ENCODE data around the gene PDS5B.
A peak's percentile ranks its signal among the peaks of the same experiment; 100 is the strongest.

The PDS5B gene

GRCh38 chr13:32588736-32589135, 2.5 kb downstream of the PDS5B start:
- no peak for DNase-seq (ENCODE audit: low spot score)

DNA sequence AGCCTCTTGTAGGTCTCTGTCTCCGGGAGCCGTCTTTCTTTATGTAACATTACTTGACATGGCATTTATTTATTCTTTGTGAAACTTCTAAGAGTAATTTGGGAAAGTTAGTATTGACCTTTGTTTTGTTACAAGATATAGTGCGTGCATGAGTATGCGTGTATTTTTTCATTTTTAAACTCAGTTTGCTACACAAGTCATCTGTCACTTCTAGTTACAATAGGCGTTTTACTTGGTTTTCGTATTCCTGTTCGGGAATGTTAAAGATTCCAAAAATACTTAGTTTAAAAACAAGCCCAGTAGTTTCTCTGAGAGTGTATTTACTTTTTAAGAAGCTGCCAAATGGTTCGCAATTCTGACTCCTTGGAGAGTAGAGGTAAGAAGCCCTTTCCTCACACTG, 3.2 kb downstream of the PDS5B start:
- DNase-seq (ENCODE audit: low spot score): no peak

DNA sequence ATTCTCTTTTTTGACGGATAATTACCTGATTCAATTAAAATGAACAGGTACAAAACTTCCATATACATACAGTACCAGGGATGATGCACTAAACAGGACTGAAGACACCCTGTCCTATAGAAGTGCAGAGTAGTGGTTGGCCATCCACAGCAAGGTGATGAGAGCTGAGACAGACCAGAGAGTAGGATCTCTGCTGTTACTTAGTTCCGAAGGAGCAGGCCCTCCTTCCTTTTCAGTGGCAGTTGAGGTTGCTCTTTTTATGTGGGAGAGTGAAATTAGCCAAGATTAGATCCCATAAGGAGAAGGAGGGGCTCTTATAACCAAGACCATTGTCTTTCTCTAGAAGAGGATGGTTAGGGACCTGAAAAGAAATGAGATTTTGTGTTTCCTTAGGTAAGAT, 4.0 kb downstream of the PDS5B start:
- DNase-seq (ENCODE audit: low spot score): no peak

GRCh38 chr13:32592082-32592481, 5.8 kb downstream of the PDS5B start:
- no peak for DNase-seq (ENCODE audit: low spot score)

DNA sequence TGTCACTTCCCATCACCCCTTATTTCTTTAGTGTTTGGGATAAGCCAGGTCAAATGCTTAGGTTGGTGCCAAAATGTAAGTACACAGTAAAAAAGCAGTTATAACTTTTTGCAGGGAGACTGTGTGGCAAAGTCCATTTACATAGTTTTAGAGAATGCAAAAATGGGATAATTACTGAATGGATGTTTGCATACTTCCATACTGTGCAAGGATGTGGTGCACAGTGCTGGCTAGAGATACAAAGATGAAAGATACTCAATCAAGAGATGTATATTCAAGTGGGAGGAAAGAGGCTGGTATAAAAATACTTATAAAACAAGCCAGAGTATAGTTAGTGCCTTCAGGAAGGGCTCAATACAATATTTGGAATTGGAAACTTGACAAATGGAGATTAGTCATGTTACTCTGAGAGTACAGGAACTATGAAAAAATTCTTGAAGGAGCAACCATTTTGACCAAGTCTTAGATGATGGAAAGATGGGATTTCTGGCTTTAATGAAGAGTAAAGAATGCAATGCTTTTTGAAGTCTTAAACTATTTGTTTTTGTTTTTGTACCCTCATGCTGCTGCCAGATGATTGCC, 8.0 kb downstream of the PDS5B start:
- no peak for DNase-seq (ENCODE audit: low spot score)

DNA sequence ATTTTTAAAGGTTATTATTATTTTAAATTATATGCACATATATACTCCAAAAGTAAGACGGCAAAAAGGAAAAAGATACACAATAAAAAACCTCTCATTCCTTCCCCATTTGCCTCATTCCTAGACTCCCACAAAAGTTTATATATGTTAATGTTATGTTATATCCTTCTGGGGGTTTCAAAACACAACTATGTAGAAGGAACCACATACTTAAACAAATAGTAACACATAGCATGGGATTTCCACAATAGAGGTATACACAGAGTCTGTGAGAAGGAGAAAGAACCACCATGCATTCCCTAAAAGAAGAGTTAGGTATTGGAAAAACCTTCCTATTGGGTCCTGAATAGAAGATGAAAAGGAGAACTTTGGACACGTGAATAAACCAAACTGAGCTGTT, 9.1 kb downstream of the PDS5B start:
- no peak for DNase-seq (ENCODE audit: low spot score)

GRCh38 chr13:32600890-32601289, 14.6 kb downstream of the PDS5B start:
- DNase-seq (ENCODE audit: low spot score): no peak

GRCh38 chr13:32609428-32609827, 23.2 kb downstream of the PDS5B start:
- DNase-seq (ENCODE audit: low spot score): no peak

DNA sequence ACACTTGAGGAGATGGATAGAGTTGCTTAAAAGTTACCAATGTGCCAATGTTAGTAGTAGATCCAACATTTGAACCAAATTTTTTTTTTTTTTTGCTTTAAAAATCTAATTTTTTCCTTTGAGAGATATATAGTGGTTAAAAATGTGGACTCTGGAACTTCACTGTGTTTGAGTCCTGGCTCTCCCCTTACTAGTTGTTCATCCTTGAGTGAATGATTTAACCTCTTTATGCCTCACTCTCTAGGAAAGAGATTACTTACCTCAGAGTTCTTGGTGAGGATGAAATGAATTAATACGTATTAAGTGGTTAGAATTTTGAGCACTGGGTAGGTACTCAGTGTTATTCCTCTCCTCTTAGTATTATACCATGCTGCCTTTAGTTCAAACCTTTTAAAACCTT, 24.3 kb downstream of the PDS5B start:
- DNase-seq (ENCODE audit: low spot score): no peak

DNA sequence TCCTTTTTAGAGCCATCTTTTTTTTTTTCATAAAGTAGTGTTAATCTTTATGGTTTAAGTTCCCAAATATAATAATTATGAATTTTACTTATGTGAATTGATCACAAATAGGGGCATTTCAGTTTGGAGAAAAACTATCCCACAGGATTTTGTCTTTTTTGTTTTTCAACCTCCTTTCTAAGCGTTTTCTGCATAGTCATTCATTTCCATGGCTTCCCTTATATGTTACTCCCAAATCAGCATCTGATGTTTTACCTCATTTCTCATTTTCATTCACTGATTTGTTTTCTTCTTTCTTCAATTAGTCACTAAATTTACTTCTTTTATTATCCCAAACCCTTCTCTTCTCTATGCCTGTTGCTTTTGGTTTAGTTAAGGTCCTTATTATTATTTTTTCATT, 24.7 kb downstream of the PDS5B start:
- no peak for DNase-seq (ENCODE audit: low spot score)

- DNase-seq (ENCODE audit: low spot score): no peak
These were observed 30.7 kb downstream of the PDS5B start for GRCh38 chr13:32616883-32617511.

GRCh38 chr13:32622827-32623226, 36.6 kb downstream of the PDS5B start:
- DNase-seq (ENCODE audit: low spot score): no peak

- no peak for DNase-seq (ENCODE audit: low spot score)
These were observed 38.2 kb downstream of the PDS5B start for GRCh38 chr13:32624441-32624840.

DNA sequence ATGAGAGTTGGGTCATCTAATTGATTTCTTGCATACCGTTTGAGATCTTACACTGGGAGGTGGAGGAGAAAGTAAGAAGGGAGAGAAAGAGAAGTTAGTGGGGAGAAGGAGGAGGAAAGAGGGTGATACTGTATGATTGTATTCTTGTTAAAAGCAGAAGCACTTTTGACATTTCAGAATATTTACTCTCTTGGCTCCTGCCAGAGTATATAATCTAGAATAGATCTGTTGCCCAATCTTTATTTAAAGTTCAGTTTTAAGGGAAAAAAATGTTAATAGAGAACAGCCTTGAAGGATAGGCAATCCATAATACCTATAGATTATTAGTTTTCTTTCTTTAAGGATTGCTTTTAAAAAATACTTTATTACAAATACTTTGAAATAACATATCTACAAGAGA, 41.5 kb downstream of the PDS5B start:
- DNase-seq (ENCODE audit: low spot score): no peak

DNA sequence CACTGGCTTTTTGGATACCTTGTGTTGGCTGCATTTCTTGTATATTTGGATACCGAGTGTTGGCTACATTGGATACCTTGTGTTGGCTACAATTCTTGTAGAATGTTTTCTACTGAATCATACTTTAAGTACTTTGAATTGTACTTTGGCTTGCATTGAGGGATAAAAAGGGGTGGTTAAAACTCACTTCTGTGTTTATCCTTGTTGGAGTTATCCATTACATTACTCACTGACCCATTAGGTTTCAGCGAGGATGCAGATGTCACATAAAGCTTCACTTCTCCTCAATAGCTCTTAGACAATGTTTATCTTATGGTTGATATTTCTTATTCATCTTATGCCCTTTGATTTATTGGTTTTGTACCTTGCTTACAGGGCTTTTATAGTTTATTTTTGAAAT, 43.1 kb downstream of the PDS5B start:
- DNase-seq (ENCODE audit: low spot score): no peak

GRCh38 chr13:32629866-32630265, 43.6 kb downstream of the PDS5B start:
- no peak for DNase-seq (ENCODE audit: low spot score)

DNA sequence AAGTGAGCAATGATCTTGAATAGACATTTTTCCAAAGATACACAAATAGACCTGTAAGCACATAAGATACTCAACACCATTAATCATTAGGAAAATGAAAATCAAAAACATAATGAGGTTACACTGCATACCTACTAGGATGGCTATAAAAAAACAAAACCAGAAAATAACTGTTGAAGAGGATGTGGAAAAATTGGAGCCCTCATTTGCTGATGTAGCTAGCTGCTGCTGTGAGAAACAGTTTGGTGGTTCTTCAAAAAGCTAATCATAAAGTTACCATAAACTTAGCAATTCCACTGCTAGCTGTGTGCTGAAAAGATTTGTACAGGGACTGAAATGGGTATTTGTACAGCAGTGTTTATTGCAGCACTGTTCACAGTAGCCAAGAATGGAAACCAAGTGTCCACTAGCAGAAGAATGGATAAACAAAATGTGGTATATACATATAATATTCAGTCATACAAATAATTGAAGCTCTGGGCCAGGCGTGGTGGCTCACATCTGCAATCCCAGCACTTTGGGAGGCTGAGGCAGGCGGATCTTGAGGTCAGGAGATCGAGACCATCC, 46.2 kb downstream of the PDS5B start:
- no peak for DNase-seq (ENCODE audit: low spot score)

DNA sequence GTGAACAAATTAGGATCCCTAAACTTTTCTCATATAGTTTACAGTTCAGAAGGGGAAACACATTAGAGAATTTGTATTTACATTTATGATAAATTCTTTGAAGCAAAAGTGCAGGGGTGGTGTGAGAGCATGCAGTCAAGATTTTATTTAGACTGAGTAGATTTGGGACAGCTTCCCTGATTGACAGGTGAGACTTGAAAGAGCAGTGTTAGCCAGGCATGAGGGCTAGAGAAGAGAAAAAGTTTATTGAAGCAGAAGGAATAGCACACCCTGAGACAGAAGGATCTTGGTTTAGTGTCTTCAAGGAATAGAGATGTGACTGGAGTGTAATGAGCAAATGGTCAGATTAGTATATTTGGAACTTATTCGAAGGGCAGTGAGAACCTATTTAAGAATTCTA, 50.5 kb downstream of the PDS5B start:
- no peak for DNase-seq (ENCODE audit: low spot score)

GRCh38 chr13:32638739-32639138, 52.5 kb downstream of the PDS5B start:
- no peak for DNase-seq (ENCODE audit: low spot score)

DNA sequence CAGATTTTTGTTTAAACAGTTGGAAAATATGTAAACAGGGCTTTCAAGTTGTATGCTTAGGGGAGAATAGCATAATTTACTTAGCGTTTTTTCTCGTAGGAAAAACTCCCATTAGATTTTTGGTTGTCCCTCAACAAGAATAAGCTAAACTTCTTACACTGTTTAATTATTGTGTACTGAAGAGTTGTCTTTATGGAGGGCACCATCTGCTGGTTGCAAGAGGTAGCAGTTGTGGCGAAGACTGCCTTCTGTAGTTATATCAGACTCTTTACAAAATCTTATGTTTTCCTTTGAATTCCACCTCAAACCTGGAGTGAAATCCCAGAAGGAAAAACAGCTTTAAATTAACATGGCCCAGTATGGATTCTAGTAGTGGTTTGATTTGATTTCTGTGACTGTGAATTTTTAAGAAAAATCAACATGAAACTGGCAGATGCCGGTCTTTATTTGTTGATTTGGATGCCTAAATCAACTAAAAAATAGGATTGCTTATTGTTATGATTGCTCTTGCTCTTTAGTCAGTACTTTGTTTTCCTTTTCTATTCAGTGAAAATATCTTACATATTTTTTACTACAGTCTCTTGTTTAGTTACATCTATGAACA, 53.4 kb downstream of the PDS5B start:
- DNase-seq (ENCODE audit: low spot score): peak; percentile 77

- no peak for DNase-seq (ENCODE audit: low spot score)
These were observed 56.1 kb downstream of the PDS5B start for GRCh38 chr13:32642316-32642715.

- DNase-seq (ENCODE audit: low spot score): no peak
These were observed 56.6 kb downstream of the PDS5B start for GRCh38 chr13:32642858-32643257.

GRCh38 chr13:32645854-32646253, 59.6 kb downstream of the PDS5B start:
- no peak for DNase-seq (ENCODE audit: low spot score)

GRCh38 chr13:32647926-32648325, 61.7 kb downstream of the PDS5B start:
- no peak for DNase-seq (ENCODE audit: low spot score)

Data from globus pallidus (tissue), 1 donor.